ENCODE measurements around the gene CASZ1.
A peak's percentile ranks its signal among the peaks of the same experiment; 100 is the strongest.

CASZ1 gene

GRCh38 chr1:10697621-10698160 lies 98.8 kb downstream of the CASZ1 start:
- DNase-seq, result no peak

GRCh38 chr1:10696977-10697376 lies 99.5 kb downstream of the CASZ1 start:
- no peak for DNase-seq

- peak; percentile 79 for DNase-seq
These were observed 101.5 kb downstream of the CASZ1 start for GRCh38 chr1:10694633-10695627.

- peak; percentile 70 for DNase-seq
These were observed 102.2 kb downstream of the CASZ1 start for GRCh38 chr1:10694274-10694632.

GRCh38 chr1:10693497-10694273 lies 102.8 kb downstream of the CASZ1 start:
- peak; percentile 63 for DNase-seq

GRCh38 chr1:10693152-10693496 lies 103.3 kb downstream of the CASZ1 start:
- no peak for DNase-seq

GRCh38 chr1:10692401-10693021 lies 103.9 kb downstream of the CASZ1 start:
- peak; percentile 70 for DNase-seq

GRCh38 chr1:10691740-10692125 lies 104.7 kb downstream of the CASZ1 start:
- no peak for DNase-seq

GRCh38 chr1:10691075-10691739 lies 105.2 kb downstream of the CASZ1 start:
- DNase-seq, result no peak

- DNase-seq, result no peak
These were observed 106.0 kb downstream of the CASZ1 start for GRCh38 chr1:10690484-10690883.

GRCh38 chr1:10688409-10688786 lies 108.0 kb downstream of the CASZ1 start:
- no peak for DNase-seq

GRCh38 chr1:10687782-10688408 lies 108.6 kb downstream of the CASZ1 start:
- DNase-seq, result no peak

GRCh38 chr1:10687251-10687651 lies 109.2 kb downstream of the CASZ1 start:
- DNase-seq, result no peak

- DNase-seq, result no peak
These were observed 109.9 kb downstream of the CASZ1 start for GRCh38 chr1:10686404-10687040.

GRCh38 chr1:10685808-10686403 lies 110.5 kb downstream of the CASZ1 start:
- DNase-seq, result no peak

- DNase-seq, result no peak
These were observed 111.1 kb downstream of the CASZ1 start for GRCh38 chr1:10685196-10685807.

- no peak for DNase-seq
These were observed 112.2 kb downstream of the CASZ1 start for GRCh38 chr1:10684221-10684620.

GRCh38 chr1:10682449-10683309 lies 113.8 kb downstream of the CASZ1 start:
- no peak for DNase-seq

GRCh38 chr1:10682108-10682445 lies 114.4 kb downstream of the CASZ1 start:
- DNase-seq, result no peak

Measured in activated T-cell treated with anti-CD3 and anti-CD28 coated beads, Interleukin-2, amount 50 U/mL, for 1 hour (primary cell).